Kidney epithelial cell (primary cell): ENCODE data around the gene CSF3R. TPM values are rescaled to one million over a fixed set of nuclear protein-coding genes. Genes with fewer than 3 reads are reported as not detected.
A peak's percentile ranks its signal among the peaks of the same experiment; 100 is the strongest.

Experiments
- DNase-seq: peaks from one replicate; pipeline ENCODE4 v3.0.0-alpha.2; 2010; ENCODE audit warnings: low read depth
- H3K27me3 ChIP-seq: 2 replicates; pipeline ENCODE4 v1.6.0; 2011; ENCODE audit warnings: low read length; ENCODE audit not compliant: control insufficient read depth, insufficient read depth
- H3K36me3 ChIP-seq: 2 replicates; pipeline ENCODE4 v1.5.1; 2011; ENCODE audit warnings: low read length; ENCODE audit not compliant: control insufficient read depth, insufficient read depth
- H3K4me3 ChIP-seq: 2 replicates; pipeline ENCODE4 v1.5.1; 2011; ENCODE audit warnings: low read depth, mild to moderate bottlenecking, control low read depth, low read length
- total RNA-seq: library from RNA; depleted of rRNA; stranded (reverse); fragments of >200 nt; gene quantifications from 2 replicates; pipeline ENCODE4 v1.2.3, GENCODE V29; 2015
- TF ChIP-seq, protein P1 (sequence below): IDR thresholded peaks from 2 replicates; pipeline ENCODE4 v1.5.1; 2011; ENCODE audit warnings: mild to moderate bottlenecking, moderate library complexity, low read length, control low read depth, inconsistent platforms; ENCODE audit not compliant: insufficient read depth, poor library complexity, severe bottlenecking

The CSF3R gene
- total RNA-seq, 1 donor from 2014 or later: not detected

DNA sequence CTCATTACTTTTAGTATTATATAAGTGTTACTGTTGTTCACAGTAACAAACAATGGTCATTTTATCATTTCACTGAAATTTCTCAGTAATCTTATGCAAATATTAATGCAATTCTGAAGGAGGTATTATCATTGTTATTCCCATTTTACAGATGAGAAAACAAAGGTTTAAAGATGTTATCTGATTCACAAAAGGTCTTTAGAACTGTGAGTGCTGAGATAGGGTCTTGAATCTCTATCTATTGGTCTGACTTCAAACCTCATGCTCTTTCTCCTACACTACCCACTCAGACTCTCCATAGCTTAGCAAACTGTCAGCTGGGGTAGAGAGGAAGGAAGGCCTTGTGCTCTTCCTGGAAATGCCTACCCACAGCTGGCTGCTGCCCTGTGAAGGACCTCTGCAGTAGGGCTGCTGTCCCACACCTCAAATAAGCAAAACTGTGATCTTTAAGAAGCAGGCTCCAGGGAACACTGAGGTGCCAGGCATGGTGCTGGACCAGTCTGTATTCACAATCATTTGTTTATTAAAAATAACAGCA, 26.3 kb downstream of the CSF3R start:
- DNase-seq: no peak
- TF ChIP-seq, protein P1, sequence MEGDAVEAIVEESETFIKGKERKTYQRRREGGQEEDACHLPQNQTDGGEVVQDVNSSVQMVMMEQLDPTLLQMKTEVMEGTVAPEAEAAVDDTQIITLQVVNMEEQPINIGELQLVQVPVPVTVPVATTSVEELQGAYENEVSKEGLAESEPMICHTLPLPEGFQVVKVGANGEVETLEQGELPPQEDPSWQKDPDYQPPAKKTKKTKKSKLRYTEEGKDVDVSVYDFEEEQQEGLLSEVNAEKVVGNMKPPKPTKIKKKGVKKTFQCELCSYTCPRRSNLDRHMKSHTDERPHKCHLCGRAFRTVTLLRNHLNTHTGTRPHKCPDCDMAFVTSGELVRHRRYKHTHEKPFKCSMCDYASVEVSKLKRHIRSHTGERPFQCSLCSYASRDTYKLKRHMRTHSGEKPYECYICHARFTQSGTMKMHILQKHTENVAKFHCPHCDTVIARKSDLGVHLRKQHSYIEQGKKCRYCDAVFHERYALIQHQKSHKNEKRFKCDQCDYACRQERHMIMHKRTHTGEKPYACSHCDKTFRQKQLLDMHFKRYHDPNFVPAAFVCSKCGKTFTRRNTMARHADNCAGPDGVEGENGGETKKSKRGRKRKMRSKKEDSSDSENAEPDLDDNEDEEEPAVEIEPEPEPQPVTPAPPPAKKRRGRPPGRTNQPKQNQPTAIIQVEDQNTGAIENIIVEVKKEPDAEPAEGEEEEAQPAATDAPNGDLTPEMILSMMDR: no peak
- peaks cover 2% of the 10 kb centered on the region for H3K36me3 ChIP-seq
- no peaks in the 10 kb centered on the region for H3K27me3 ChIP-seq
- H3K4me3 ChIP-seq: no peak overlapping the region

DNA sequence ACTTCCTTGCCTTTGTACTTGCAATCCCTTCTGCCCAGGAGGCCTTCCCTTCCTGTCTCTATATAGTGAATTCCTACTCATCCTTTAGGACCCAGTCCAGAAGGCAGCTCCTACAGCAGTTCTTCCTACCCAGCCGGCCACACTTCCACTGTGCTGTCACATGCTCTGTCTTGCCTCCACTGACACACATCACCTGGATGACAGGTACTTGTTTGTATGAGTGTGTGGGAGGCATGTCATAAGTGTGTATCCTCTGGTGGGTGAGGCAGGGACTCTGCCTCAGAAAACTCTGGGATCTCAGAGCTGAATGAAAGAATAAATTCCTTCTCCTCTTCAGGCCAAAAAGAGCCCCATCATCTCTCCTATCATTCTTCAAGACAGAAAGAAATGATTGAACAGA, 27.3 kb downstream of the CSF3R start:
- Histone ChIP-seq H3K27me3 (no peaks in the 10 kb centered on the region), H3K4me3 (no peak overlapping the region), H3K36me3 (peaks cover 2% of the 10 kb centered on the region)
- no peak for DNase-seq
- TF ChIP-seq, protein P1: no peak

DNA sequence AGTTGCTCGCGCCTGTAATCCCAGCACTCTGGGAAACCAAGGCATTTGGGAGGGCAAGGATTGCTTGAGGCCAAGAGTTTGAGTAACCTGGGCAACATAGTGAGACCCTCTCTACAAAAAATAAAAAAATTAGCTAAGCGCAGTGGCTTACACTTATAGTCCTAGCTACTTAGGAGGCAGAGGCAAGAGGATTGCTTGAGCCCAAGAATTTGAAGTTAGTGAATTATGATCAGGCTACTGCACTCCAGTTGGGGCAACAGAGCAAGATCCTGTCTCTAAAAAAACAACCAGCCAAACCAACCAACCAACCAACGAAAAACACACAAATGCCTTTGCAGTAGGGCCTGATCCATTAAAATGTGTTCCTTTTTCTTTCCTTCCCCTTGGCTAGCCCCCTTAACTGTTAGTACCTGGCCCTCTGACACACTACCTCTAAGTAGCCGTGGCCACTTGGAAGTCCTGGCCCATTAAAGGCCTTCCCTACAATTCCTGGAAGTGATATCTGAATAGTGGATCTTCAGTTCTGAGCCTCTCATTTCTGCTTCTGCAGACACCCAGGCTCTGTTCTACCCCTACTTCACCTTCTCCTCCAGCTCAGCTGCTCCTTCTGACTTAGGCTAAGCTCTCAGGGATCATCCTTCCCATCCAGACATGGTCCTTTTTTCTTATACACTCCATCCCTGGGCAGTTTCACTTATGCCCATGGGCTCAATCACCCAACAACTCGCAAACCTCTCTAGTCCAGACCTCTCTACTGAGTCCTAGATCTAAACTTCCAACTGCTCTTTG, 28.9 kb downstream of the CSF3R start:
- Histone ChIP-seq H3K36me3 (peaks cover 2% of the 10 kb centered on the region), H3K27me3 (no peaks in the 10 kb centered on the region), H3K4me3 (no peak overlapping the region)
- no peak for DNase-seq
- TF ChIP-seq, protein P1: no peak

DNA sequence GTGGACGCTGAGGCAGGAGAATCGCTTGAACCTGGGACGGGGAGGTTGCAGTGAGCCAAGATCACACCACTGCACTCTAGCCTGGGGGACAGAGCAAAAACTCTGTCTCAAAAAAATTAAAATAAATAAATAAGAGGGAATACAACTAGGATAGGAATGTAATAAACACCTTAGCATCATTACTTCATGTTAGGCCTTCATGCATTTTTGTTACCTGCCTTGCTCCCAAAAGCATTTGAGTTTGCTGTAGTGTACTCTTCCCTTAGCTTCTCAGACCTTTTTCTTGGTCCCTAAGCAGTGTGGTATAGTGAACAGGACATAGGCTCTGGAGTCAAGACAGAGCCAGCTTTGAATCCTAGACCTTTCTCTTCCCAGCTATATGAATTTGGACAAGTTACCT, 29.7 kb downstream of the CSF3R start:
- H3K36me3 ChIP-seq: peaks cover 2% of the 10 kb centered on the region
- no peak for DNase-seq
- TF ChIP-seq, protein P1: no peak
- H3K27me3 ChIP-seq: no peaks in the 10 kb centered on the region
- H3K4me3 ChIP-seq: no peak overlapping the region

DNA sequence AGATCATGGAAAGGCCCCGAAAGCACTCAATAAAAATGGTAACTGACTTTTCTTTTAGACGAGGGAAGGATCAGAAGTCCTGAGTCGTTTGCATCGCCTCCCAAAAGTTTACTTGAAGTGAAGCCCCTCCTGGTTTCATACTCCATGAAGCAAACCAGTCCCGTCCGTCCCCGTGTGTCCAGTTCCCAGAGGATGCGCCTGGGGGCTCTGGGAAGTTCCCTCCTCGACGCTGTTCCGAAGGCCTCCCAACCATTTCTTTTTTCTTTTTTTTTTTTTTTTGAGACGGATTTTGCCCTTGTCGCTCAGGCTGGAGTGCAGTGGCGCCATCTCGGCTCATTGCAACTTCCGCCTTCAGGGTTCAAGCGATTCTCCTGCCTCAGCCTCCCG, 31.8 kb downstream of the CSF3R start:
- DNase-seq: no peak
- Histone ChIP-seq H3K36me3 (no peaks in the 10 kb centered on the region), H3K27me3 (no peaks in the 10 kb centered on the region), H3K4me3 (peak overlapping the region; percentile 74)
- TF ChIP-seq, protein P1: no peak
